ENCODE measurements around the gene FGD5. TPM values are rescaled to one million over a fixed set of nuclear protein-coding genes. Genes with fewer than 3 reads are reported as not detected.
A peak's percentile ranks its signal among the peaks of the same experiment; 100 is the strongest.

FGD5 gene
- total RNA-seq, 6 donors from 2014 or later = 26.8 to 90.4 (median 57.2) TPM

GRCh38 chr3:14907043-14907966, 88.5 kb downstream of the FGD5 start:
- Histone ChIP-seq H3K36me3 (peaks cover 0 to 35% (median 2%) of the 10 kb centered on the region in 4 donors), H3K4me3 (no peak overlapping the region), H3K27me3 (no peaks in the 10 kb centered on the region), H3K9me3 (no peaks in the 10 kb centered on the region), H3K4me1 (peaks cover 0 to 16% (median 8%) of the 10 kb centered on the region in 4 donors), H3K27ac (peak overlapping the region in 2 of 4 donors; percentile 5 to 13)
- DNase-seq = no peak
- 57 to 75% methylated on average over 13 to 18 of the region's 18 CpGs for WGBS, 2 donors
- ATAC-seq (ENCODE audit: low FRiP score in 2 of 2) = peak in 1 of 2 donors; percentile 41
- TF ChIP-seq EP300 (IDR thresholded peaks at IDR 0.05) (no peak), CTCF (IDR thresholded peaks at IDR 0.05) (no peak), POLR2AphosphoS5 (IDR thresholded peaks at IDR 0.05) (no peak), POLR2A (IDR thresholded peaks at IDR 0.05) (no peak)

DNA sequence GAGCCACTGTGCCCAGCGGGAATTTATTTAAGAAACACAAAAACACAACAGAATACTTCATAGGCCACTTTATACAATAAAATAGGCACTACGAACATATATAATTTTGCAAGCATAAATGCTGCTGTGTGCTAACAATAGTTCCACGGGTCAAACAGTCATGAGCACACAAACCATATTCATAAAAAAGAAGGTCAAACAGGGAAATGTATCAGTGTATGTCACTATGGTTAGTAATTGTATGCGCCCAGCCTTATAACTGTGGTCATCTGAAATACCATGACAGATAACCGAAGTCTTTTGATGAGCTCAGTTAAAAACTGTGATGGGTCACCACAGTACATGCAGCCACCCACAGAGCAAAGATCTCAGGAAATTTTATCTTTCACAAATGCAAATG, 90.5 kb downstream of the FGD5 start:
- H3K4me3 ChIP-seq = no peak overlapping the region
- H3K9me3 ChIP-seq = no peaks in the 10 kb centered on the region
- ATAC-seq (ENCODE audit: low FRiP score in 2 of 2) (no peak), DNase-seq (no peak)
- WGBS, 2 donors = 84 to 93% methylated on average over 5 of the region's 5 CpGs
- no peak overlapping the region for H3K27ac ChIP-seq
- no peak for TF ChIP-seq POLR2A (IDR thresholded peaks at IDR 0.05)
- no peak for TF ChIP-seq EP300 (IDR thresholded peaks at IDR 0.05)
- TF ChIP-seq CTCF (IDR thresholded peaks at IDR 0.05) = no peak
- peaks cover 0 to 16% (median 9%) of the 10 kb centered on the region in 4 donors for H3K4me1 ChIP-seq
- peaks cover 0 to 43% (median 2%) of the 10 kb centered on the region in 4 donors for H3K36me3 ChIP-seq
- no peaks in the 10 kb centered on the region for H3K27me3 ChIP-seq

DNA sequence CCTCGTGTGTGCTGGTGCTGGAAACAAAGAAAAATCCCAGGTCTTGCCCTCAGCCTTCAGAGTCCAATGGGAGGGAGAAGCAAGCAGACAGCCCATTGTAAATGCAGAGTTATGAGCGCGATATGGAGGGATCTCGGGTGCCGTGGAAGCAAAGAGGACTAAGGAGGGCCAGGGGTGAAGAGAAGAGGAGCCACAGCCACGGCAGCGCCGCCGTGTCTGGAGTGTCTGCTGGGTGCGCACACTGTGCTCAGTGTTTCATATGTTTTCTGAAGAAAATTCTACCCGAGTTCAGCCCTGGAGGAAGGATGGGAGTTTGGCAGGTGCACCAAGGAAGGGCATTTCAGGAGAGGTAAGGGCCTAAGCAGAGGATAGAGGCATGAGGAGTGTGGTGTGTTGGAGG, 92.9 kb downstream of the FGD5 start:
- Histone ChIP-seq H3K36me3 (peaks cover 0 to 40% (median 2%) of the 10 kb centered on the region in 4 donors), H3K4me1 (peaks cover 0 to 20% (median 11%) of the 10 kb centered on the region in 4 donors), H3K27ac (peak overlapping the region in 1 of 4 donors; percentile 31), H3K9me3 (no peaks in the 10 kb centered on the region), H3K27me3 (no peaks in the 10 kb centered on the region), H3K4me3 (no peak overlapping the region)
- TF ChIP-seq POLR2A (IDR thresholded peaks at IDR 0.05) = no peak
- no peak for TF ChIP-seq CTCF (IDR thresholded peaks at IDR 0.05)
- no peak for TF ChIP-seq EP300 (IDR thresholded peaks at IDR 0.05)
- TF ChIP-seq POLR2AphosphoS5 (IDR thresholded peaks at IDR 0.05) = no peak
- DNase-seq (no peak), ATAC-seq (ENCODE audit: low FRiP score in 2 of 2) (no peak)
- 88 to 92% methylated on average over 11 of the region's 11 CpGs for WGBS, 2 donors

GRCh38 chr3:14913071-14913925, 94.5 kb downstream of the FGD5 start:
- Histone ChIP-seq H3K27ac (no peak overlapping the region), H3K4me1 (peaks cover 0 to 11% (median 4%) of the 10 kb centered on the region in 4 donors), H3K4me3 (no peak overlapping the region), H3K36me3 (peaks cover 0 to 46% (median 2%) of the 10 kb centered on the region in 4 donors), H3K27me3 (no peaks in the 10 kb centered on the region), H3K9me3 (no peaks in the 10 kb centered on the region)
- no peak for DNase-seq
- WGBS, 2 donors = 69 to 79% methylated on average over 9 to 10 of the region's 10 CpGs
- no peak for ATAC-seq (ENCODE audit: low FRiP score in 2 of 2)
- TF ChIP-seq POLR2A (IDR thresholded peaks at IDR 0.05) = no peak

Measured in upper lobe of left lung (tissue), 6 donors.